ENCODE data around the gene SHLD1.

The SHLD1 gene

DNA sequence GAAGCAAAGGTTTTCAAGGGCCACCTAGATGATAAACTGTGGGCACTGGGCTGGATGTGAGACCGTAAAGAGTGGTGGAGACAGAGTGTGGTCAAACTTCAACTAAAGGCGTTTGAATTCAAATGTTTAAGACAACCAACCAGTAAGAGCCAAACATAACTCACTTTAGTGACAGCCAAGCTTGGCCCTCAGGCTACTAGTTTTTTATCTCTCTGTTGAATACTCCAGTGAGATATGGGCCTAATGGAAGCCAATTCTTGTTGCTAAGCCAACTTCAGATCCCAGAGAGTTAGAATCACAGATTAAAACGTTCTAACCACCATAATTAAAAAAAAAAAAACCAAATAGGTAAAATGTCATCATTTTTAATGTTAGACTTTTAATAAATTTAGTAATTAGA, 142.9 kb downstream of the SHLD1 start:
- H3K9ac ChIP-seq (ENCODE audit: low read length): no peak overlapping the region
- TF ChIP-seq EZH2phosphoT487 (conservative IDR thresholded peaks at IDR 0.05; ENCODE audit: low read length): no peak
- H3K36me3 ChIP-seq (ENCODE audit: low read length): no peaks in the 10 kb centered on the region
- no peak overlapping the region for H3K4me3 ChIP-seq (ENCODE audit: insufficient read depth, low read length, poor library complexity, severe bottlenecking)
- no peaks in the 10 kb centered on the region for H3F3A ChIP-seq (ENCODE audit: insufficient read depth)
- no peaks in the 10 kb centered on the region for H3K79me2 ChIP-seq (ENCODE audit: insufficient read depth, low read length)
- H4K20me1 ChIP-seq (ENCODE audit: low read depth, low read length): no peaks in the 10 kb centered on the region
- no peaks in the 10 kb centered on the region for H3K9me3 ChIP-seq (ENCODE audit: insufficient read depth, low read length)
- no peak overlapping the region for H3K4me2 ChIP-seq (ENCODE audit: low read depth, low read length, poor library complexity, severe bottlenecking)
- no peak overlapping the region for H3K27ac ChIP-seq (ENCODE audit: low read depth, low read length)
- no peak overlapping the region for H2AFZ ChIP-seq (ENCODE audit: low read depth, low read length, severe bottlenecking)
- H3K27me3 ChIP-seq (ENCODE audit: low read length): no peaks in the 10 kb centered on the region
- no peaks in the 10 kb centered on the region for H3K9me2 ChIP-seq (replicated peaks; ENCODE audit: insufficient read depth, low read length)

DNA sequence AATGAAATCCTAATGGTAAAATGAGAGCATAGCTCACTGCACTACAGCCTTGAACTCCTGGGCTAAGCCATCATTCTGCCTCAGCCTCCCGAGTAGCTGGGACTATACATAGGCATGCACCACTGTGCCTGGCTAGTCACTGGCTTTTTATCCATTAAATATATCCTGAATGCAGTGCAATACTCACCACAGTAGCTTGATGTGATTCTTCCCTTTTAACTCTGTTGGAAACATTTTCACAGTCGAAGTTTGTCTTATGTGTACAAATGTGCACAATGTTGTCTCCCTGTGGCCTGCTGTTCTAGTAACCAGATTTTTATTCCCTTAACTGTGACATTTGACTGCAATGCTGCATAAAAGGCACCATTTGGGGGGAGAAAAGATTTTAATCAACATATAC, 143.4 kb downstream of the SHLD1 start:
- Histone ChIP-seq H3F3A (ENCODE audit: insufficient read depth) (no peaks in the 10 kb centered on the region), H4K20me1 (ENCODE audit: low read depth, low read length) (no peaks in the 10 kb centered on the region), H3K9me3 (ENCODE audit: insufficient read depth, low read length) (no peaks in the 10 kb centered on the region), H3K9ac (ENCODE audit: low read length) (no peak overlapping the region), H3K36me3 (ENCODE audit: low read length) (no peaks in the 10 kb centered on the region), H3K4me2 (ENCODE audit: low read depth, low read length, poor library complexity, severe bottlenecking) (no peak overlapping the region), H3K9me2 (replicated peaks; ENCODE audit: insufficient read depth, low read length) (no peaks in the 10 kb centered on the region), H3K4me3 (ENCODE audit: insufficient read depth, low read length, poor library complexity, severe bottlenecking) (no peak overlapping the region), H2AFZ (ENCODE audit: low read depth, low read length, severe bottlenecking) (no peak overlapping the region), H3K79me2 (ENCODE audit: insufficient read depth, low read length) (no peaks in the 10 kb centered on the region), H3K27ac (ENCODE audit: low read depth, low read length) (no peak overlapping the region), H3K27me3 (ENCODE audit: low read length) (no peaks in the 10 kb centered on the region)
- TF ChIP-seq EZH2phosphoT487 (conservative IDR thresholded peaks at IDR 0.05; ENCODE audit: low read length): no peak
- TF ChIP-seq, protein P1, sequence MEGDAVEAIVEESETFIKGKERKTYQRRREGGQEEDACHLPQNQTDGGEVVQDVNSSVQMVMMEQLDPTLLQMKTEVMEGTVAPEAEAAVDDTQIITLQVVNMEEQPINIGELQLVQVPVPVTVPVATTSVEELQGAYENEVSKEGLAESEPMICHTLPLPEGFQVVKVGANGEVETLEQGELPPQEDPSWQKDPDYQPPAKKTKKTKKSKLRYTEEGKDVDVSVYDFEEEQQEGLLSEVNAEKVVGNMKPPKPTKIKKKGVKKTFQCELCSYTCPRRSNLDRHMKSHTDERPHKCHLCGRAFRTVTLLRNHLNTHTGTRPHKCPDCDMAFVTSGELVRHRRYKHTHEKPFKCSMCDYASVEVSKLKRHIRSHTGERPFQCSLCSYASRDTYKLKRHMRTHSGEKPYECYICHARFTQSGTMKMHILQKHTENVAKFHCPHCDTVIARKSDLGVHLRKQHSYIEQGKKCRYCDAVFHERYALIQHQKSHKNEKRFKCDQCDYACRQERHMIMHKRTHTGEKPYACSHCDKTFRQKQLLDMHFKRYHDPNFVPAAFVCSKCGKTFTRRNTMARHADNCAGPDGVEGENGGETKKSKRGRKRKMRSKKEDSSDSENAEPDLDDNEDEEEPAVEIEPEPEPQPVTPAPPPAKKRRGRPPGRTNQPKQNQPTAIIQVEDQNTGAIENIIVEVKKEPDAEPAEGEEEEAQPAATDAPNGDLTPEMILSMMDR (IDR thresholded peaks at IDR 0.05; ENCODE audit: insufficient read depth, low read length, poor library complexity, severe bottlenecking): no peak

- no peak overlapping the region for H3K27ac ChIP-seq (ENCODE audit: low read depth, low read length)
- no peak overlapping the region for H3K4me2 ChIP-seq (ENCODE audit: low read depth, low read length, poor library complexity, severe bottlenecking)
- H3K9ac ChIP-seq (ENCODE audit: low read length): no peak overlapping the region
- no peak overlapping the region for H2AFZ ChIP-seq (ENCODE audit: low read depth, low read length, severe bottlenecking)
- TF ChIP-seq, protein P1 (IDR thresholded peaks at IDR 0.05; ENCODE audit: insufficient read depth, low read length, poor library complexity, severe bottlenecking): no peak
- TF ChIP-seq EZH2phosphoT487 (conservative IDR thresholded peaks at IDR 0.05; ENCODE audit: low read length): no peak
- H3K9me2 ChIP-seq (replicated peaks; ENCODE audit: insufficient read depth, low read length): no peaks in the 10 kb centered on the region
- H3K36me3 ChIP-seq (ENCODE audit: low read length): no peaks in the 10 kb centered on the region
- no peak overlapping the region for H3K4me3 ChIP-seq (ENCODE audit: insufficient read depth, low read length, poor library complexity, severe bottlenecking)
- H3K27me3 ChIP-seq (ENCODE audit: low read length): no peaks in the 10 kb centered on the region
- no peaks in the 10 kb centered on the region for H3K79me2 ChIP-seq (ENCODE audit: insufficient read depth, low read length)
- no peaks in the 10 kb centered on the region for H4K20me1 ChIP-seq (ENCODE audit: low read depth, low read length)
- H3K9me3 ChIP-seq (ENCODE audit: insufficient read depth, low read length): no peaks in the 10 kb centered on the region
- H3F3A ChIP-seq (ENCODE audit: insufficient read depth): no peaks in the 10 kb centered on the region
Measured at GRCh38 chr20:5895626-5896025, 145.4 kb downstream of the SHLD1 start.

- TF ChIP-seq EZH2phosphoT487 (conservative IDR thresholded peaks at IDR 0.05; ENCODE audit: low read length): no peak
- TF ChIP-seq, protein P1 (IDR thresholded peaks at IDR 0.05; ENCODE audit: insufficient read depth, low read length, poor library complexity, severe bottlenecking): no peak
- Histone ChIP-seq H4K20me1 (ENCODE audit: low read depth, low read length) (no peaks in the 10 kb centered on the region), H3K4me3 (ENCODE audit: insufficient read depth, low read length, poor library complexity, severe bottlenecking) (no peak overlapping the region), H3F3A (ENCODE audit: insufficient read depth) (no peaks in the 10 kb centered on the region), H3K27ac (ENCODE audit: low read depth, low read length) (no peak overlapping the region), H3K36me3 (ENCODE audit: low read length) (no peaks in the 10 kb centered on the region), H3K9ac (ENCODE audit: low read length) (no peak overlapping the region), H3K4me2 (ENCODE audit: low read depth, low read length, poor library complexity, severe bottlenecking) (no peak overlapping the region), H3K79me2 (ENCODE audit: insufficient read depth, low read length) (no peaks in the 10 kb centered on the region), H3K9me3 (ENCODE audit: insufficient read depth, low read length) (no peaks in the 10 kb centered on the region), H2AFZ (ENCODE audit: low read depth, low read length, severe bottlenecking) (no peak overlapping the region), H3K27me3 (ENCODE audit: low read length) (no peaks in the 10 kb centered on the region), H3K9me2 (replicated peaks; ENCODE audit: insufficient read depth, low read length) (no peaks in the 10 kb centered on the region)
Measured at GRCh38 chr20:5899444-5899843, 149.2 kb downstream of the SHLD1 start.
